RCC 7860 (cell line): ENCODE results near the gene TIMP2.
A peak's percentile ranks its signal among the peaks of the same experiment; 100 is the strongest.
"Not testable (repeated sequence)": the region's sequence is repeated elsewhere in the genome, so short reads cannot be mapped to it uniquely, and the experiment has no call there.

Experiments
- DNase-seq: peaks from one replicate; pipeline ENCODE4 v3.0.0-alpha.2; 2015; ENCODE audit warnings: low spot score
- FAIRE-seq: peaks from 2 replicates; lab custom pipeline; 2012; peaks lifted over from hg19 to GRCh38; lab: Jason Lieb, UNC

Gene TIMP2

GRCh38 chr17:78875363-78876093, 49.7 kb downstream of the TIMP2 start:
- peak; percentile 50 for FAIRE-seq
- DNase-seq, result peak; percentile 48

GRCh38 chr17:78873519-78874340, 51.5 kb downstream of the TIMP2 start:
- DNase-seq, result no peak
- FAIRE-seq, result no peak

- no peak for FAIRE-seq
- no peak for DNase-seq
Measured at GRCh38 chr17:78872486-78872885, 52.7 kb downstream of the TIMP2 start.

GRCh38 chr17:78870621-78871020, 54.6 kb downstream of the TIMP2 start:
- no peak for DNase-seq
- FAIRE-seq, result no peak

- DNase-seq (no peak), FAIRE-seq (no peak)
Measured at GRCh38 chr17:78868391-78868790, 56.8 kb downstream of the TIMP2 start.

- FAIRE-seq, DNase-seq: not testable (repeated sequence)
Measured at GRCh38 chr17:78867046-78867445, 58.1 kb downstream of the TIMP2 start.

- DNase-seq, result peak; percentile 55
- peak; percentile 27 for FAIRE-seq
Measured at GRCh38 chr17:78865682-78866390, 59.4 kb downstream of the TIMP2 start.

GRCh38 chr17:78864117-78864516, 61.1 kb downstream of the TIMP2 start:
- no peak for FAIRE-seq
- no peak for DNase-seq

- FAIRE-seq, result peak; percentile 90
Measured at GRCh38 chr17:78862073-78863023, 62.8 kb downstream of the TIMP2 start.

GRCh38 chr17:78861229-78861628, 64.0 kb downstream of the TIMP2 start:
- DNase-seq, result no peak
- no peak for FAIRE-seq

More at GRCh38 chr17:78862073-78863023, 62.8 kb downstream of the TIMP2 start:
- peak; percentile 94 for DNase-seq

- FAIRE-seq, result no peak
Measured at GRCh38 chr17:78859051-78859450, 66.1 kb downstream of the TIMP2 start.

GRCh38 chr17:78857266-78857665, 67.9 kb downstream of the TIMP2 start:
- DNase-seq, result no peak
- no peak for FAIRE-seq

More at GRCh38 chr17:78859051-78859450, 66.1 kb downstream of the TIMP2 start:
- no peak for DNase-seq

- FAIRE-seq, result no peak
Measured at GRCh38 chr17:78855561-78856165, 69.5 kb downstream of the TIMP2 start.

GRCh38 chr17:78854508-78854907, 70.7 kb downstream of the TIMP2 start:
- FAIRE-seq (no peak), DNase-seq (no peak)

More at GRCh38 chr17:78855561-78856165, 69.5 kb downstream of the TIMP2 start:
- no peak for DNase-seq

GRCh38 chr17:78853926-78854394, 71.2 kb downstream of the TIMP2 start:
- no peak for FAIRE-seq

GRCh38 chr17:78852709-78853121, 72.5 kb downstream of the TIMP2 start:
- FAIRE-seq, result no peak

More at GRCh38 chr17:78853926-78854394, 71.2 kb downstream of the TIMP2 start:
- no peak for DNase-seq

GRCh38 chr17:78849026-78849425, 76.2 kb downstream of the TIMP2 start:
- FAIRE-seq, result no peak
- DNase-seq, result no peak

More at GRCh38 chr17:78852709-78853121, 72.5 kb downstream of the TIMP2 start:
- DNase-seq, result no peak

GRCh38 chr17:78847052-78847451, 78.1 kb downstream of the TIMP2 start:
- FAIRE-seq (peak; percentile 49), DNase-seq (no peak)

- DNase-seq (peak; percentile 51), FAIRE-seq (no peak)
Measured at GRCh38 chr17:78844301-78845005, 80.7 kb downstream of the TIMP2 start.
